RKO (cell line): ENCODE measurements around the gene NAA16.
"Not testable (repeated sequence)": the region's sequence is repeated elsewhere in the genome, so short reads cannot be mapped to it uniquely, and the experiment has no call there.

ENCODE experiments used
- DNase-seq: peaks from one replicate; pipeline ENCODE4 v3.0.0-alpha.2; 2016; ENCODE audit warnings: low spot score

NAA16 gene

DNA sequence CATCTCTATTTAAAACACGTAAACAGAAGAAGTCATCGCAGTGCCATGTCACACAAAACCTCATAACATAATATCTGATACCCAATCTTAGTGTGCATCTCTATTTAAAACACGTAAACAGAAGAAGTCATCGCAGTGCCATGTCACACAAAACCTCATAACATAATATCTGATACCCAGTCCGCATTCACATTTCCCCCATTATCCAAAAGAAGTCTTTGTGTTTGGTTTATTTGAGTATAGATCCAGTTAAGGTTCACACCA lies 45.2 kb downstream of the NAA16 start:
- DNase-seq = not testable (repeated sequence)

GRCh38 chr13:41356786-41357185 lies 45.7 kb downstream of the NAA16 start:
- no peak for DNase-seq

DNA sequence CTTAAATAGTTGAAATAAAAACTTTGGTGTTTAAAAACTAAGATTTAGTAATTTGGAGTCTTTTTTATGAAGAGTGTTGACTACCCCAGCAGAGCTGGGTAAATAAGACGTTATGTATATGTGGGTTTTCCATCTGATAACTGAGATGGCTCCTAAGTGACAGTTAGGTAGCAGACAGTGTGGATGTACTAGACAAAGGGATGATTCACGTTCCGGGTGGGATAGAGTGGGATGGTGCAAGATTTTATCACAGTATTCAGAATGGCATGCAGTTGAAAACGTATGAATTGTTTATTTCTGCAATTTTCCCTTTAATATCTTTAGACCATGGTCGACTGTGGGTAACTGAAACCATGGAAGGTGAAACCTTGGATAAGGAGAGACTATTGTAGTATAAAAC lies 50.4 kb downstream of the NAA16 start:
- no peak for DNase-seq

GRCh38 chr13:41364043-41364442 lies 53.0 kb downstream of the NAA16 start:
- no peak for DNase-seq

- DNase-seq = no peak
Measured at GRCh38 chr13:41365631-41366030, 54.6 kb downstream of the NAA16 start.

DNA sequence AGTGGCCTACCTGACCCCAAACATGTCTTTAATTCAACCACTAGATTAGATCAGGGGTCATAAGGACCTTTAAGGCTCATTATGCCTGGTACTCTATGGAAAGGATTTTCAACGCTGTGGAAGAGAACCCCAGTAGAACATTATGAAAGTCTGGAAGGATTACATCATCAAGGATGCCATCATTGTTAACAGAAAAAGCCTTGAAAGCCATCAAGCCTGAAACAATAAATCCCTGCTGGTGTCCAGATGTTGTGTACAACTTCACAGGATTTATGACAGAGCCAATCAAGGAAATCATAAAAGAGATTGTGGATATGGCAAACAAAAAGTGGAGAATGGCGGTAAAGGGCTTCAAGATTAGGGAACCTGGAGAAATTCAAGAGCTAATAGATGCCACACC lies 59.7 kb downstream of the NAA16 start:
- no peak for DNase-seq

DNA sequence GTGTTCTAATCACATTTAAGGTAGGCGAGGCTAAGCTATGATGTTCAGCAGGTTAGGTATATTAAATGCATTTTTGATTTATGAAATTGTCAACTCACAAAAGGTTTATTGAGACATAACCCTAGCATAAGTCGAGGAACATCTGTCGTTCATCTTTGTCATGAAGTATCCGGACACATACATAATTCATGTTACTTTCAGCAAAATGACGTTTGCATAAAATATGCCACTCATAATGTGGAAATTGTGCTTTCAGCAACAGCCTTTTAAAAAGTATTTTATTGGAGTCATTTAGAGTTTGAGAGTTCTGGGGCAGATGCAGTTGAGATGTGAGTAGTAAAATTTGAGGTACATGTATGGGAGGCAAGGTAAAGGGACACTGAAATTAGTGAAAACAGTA lies 66.4 kb downstream of the NAA16 start:
- DNase-seq = no peak

GRCh38 chr13:41382431-41382830 lies 71.4 kb downstream of the NAA16 start:
- DNase-seq = no peak

- no peak for DNase-seq
Measured at GRCh38 chr13:41383386-41383785, 72.3 kb downstream of the NAA16 start.

DNA sequence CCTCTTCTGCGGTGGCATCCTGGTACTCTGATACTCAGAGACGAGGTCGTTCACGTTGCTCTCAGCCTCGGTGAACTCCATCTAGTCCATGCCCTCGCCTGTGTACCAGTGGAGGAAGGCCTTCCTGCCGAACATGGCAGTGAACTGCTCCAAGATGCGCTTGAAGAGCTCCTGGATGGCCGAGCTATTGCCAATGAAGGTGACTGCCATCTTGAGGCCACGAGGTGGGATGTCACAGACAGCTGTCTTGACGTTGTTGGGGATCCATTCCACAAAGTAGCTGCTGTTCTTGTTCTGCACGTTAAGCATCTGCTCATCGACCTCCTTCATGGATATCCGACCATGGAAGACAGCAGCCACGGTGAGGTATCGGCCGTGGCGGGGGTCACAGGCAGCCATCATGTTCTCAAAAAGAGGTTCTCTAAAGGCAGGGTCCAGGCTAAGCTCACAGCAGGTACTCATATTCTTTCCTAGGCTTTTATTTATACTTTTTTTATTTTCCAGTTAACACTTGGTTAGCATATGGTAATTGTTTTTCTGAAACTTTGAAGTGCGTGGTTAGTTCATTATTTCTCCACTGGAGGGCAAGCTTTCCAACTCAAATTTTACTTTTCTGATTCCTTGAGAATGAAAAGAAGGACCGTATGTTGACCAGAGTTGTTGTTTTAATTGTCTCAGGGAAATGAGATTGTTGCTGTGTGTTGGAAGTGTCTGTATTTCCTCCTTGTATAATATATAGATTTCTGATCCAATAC lies 73.9 kb downstream of the NAA16 start:
- peak; percentile 17 for DNase-seq

GRCh38 chr13:41386211-41386610 lies 75.1 kb downstream of the NAA16 start:
- no peak for DNase-seq

- DNase-seq = no peak
Measured at GRCh38 chr13:41387576-41387975, 76.5 kb downstream of the NAA16 start.

DNA sequence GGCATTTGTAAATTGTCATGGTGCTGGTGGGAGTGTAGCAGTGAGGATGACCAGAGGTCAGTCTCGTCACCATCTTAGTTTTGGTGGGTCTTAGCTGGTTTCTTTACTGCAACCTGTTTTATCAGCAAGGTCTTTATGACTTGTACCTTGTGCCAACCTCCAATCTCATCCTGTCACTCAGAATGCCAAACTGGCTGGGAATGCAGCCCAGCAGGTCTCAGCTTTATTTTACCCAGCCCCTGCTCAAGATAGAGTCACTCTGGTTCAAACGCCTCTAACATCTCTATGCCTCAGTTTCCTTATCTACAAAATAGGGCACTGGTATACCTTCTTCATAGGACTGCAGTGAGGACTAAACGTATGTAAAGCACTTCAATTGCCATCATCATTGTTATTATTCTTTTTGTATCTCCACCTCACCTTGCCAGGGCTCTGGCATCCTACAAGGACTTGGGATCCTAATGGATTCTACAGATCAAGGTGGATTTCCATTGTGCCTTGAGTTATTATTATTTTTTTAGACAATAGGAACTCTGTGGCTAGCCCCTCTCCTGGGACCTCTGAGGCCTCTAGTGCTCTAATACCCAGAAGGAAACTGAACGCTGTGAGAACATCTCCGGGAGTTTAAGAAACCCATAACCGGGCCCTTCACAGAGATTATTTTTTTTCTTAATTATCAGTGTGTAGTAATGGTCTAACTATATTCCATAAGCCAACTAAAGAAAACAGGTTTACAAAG lies 77.2 kb downstream of the NAA16 start:
- DNase-seq = no peak

DNA sequence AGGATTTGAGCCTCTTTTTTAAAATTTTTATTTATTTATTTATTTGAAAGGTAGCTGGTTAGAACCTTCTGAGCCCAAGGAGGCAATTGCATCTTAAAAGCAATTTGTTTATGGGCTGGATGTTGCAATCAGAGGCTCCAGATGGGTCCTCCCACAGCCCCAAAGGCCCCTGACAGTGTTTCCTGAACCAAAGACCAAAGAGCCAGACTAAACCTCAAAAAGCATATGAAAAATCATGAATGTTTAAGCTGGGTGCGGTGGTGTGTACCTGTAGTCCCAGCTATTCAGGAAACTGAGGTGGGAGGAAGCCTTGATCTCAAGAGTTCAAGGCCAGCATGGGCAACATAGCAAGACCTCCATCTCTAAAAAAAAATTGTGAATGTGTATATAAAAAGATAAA lies 78.5 kb downstream of the NAA16 start:
- no peak for DNase-seq

DNA sequence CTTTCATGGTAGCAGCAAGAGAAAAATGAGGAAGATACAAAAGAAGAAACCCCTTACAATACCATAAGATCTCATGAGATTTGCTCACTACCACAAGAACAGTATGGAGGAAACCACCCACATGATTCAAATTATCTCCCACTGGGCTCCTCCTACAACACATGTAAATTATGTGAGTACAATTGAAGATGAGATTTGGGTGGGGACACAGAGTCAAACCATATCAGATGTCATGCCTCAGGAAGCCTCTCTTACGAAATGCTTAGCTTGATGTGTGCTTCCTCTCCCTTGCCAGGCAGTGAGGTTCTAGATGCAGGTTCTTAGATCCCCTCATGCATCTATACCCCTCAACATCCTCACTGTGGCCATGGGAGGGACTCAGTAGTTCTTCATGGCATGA lies 83.1 kb downstream of the NAA16 start:
- no peak for DNase-seq

GRCh38 chr13:41398494-41399170 lies 87.6 kb downstream of the NAA16 start:
- DNase-seq = no peak

DNA sequence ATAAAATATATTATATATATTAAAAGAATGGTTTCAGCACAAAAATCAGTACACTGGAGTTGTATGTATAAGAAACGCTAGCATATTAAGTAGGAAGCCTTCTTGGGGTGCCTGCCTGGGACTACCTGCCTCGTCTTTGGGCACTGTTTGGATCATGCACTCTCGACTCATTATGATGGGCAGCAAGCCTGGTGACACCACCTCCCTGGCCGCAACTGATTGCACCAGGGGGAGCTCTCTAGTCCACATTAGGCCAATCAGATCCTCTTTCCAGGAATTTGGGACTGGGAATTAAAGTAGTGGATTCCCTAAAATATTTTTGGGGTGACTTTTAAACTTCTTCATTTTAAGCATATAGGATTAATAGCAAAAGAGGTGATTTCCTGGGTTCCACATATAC lies 90.3 kb downstream of the NAA16 start:
- peak; percentile 47 for DNase-seq

GRCh38 chr13:41402691-41403511 lies 91.8 kb downstream of the NAA16 start:
- DNase-seq = no peak

DNA sequence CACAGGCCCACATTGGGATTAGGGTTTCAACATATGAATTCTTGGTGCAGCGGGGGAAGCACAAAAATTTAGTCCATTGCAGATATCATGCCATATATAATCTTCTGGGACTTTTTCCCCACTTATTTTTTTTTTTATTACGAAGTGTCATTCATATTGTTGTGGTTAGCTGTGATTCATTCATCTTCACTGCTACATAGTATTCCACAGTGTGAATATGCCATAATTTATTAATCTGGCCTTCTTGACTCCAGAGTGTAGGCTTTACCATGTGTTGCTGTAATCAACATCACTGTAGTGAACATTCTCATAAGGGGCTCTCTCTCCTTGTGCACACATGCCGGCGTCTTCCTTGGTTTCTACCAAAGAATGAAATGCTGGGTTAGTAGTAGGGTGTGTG lies 92.9 kb downstream of the NAA16 start:
- DNase-seq = no peak

DNA sequence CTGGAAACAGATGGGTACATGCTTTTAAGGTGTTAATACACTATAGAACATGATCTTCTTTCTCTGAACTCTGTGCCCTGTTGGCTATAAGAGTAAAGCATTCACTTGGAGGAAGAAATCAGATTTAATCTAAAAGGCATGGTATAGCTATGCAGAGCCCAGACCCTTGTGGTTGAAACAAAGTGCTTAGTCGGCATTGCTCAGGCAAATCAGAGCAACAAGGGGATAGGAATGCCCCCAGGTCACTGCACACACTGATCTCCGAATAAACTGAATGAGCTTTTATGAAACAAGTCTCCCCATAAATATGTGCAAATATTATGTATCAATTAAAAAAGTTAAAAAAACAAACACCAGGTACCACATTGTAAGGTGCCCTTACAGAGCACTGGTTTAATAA lies 94.3 kb downstream of the NAA16 start:
- no peak for DNase-seq

DNA sequence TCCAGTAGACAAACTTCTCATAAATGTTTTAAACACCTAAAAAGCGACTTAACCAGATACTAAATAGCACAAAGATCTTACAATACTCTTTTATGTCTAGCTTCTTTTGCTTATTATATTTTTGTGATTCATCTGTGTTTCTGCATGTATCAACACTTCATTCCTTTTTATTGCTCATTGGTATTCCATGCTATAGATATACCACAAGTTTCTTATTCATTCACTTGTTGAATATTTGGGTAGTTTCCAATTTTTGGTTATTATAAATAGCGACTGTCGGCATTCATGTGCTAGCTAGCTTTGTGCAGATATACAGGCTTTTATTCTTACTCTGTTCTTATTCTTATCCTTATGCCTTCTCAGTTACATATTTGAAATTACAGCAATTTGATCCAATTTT lies 96.3 kb downstream of the NAA16 start:
- DNase-seq = peak; percentile 5

GRCh38 chr13:41408121-41408520 lies 97.1 kb downstream of the NAA16 start:
- DNase-seq = no peak

GRCh38 chr13:41408746-41409145 lies 97.7 kb downstream of the NAA16 start:
- DNase-seq = no peak
